ENCODE measurements around the gene NHERF1. TPM values are rescaled to one million over a fixed set of nuclear protein-coding genes. Genes with fewer than 3 reads are reported as not detected.

The NHERF1 gene
- total and polyA plus RNA-seq, 2 donors (not counting 1 experiment from before 2014, with no cell fraction given) = 56.2 to 81.8 TPM

DNA sequence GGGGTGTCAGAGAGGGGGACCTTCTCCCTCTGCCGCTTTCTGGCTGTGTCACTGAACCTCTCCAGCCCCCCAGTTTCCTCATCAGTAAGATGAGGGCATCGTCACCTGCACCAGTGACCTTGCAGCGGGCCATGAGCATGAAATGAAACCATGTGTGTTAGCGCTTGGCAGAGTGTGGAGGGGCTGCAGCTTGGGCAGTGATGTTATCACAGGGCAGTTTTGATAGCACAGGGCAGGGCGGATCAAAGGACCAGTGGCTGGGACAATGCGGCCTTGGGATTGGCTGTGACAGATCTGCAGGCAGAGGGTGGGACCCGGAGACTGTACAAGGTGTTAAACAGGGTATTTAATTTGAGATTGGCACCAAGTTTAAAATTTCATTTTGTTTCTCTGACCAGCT, 66.6 kb downstream of the NHERF1 start:
- no peak overlapping the region for H3K4me3 Mint-ChIP-seq

More for the DNA sequence above, 66.6 kb downstream of the NHERF1 start:
- Histone ChIP-seq H3K9ac (ENCODE audit: low read length) (no peak overlapping the region), H3K36me3 (replicated peaks in 1 of 2; ENCODE audit: control extremely low read depth in 1 of 2, control insufficient read depth in 1 of 2, extremely low read depth in 1 of 2, insufficient read depth in 2 of 2, low read length in 1 of 2) (peaks cover 0 to 4% of the 10 kb centered on the region in 2 experiments), H3K4me3 (ENCODE audit: control extremely low read depth in 1 of 5, extremely low read depth in 1 of 5, insufficient read depth in 1 of 5, low read depth in 2 of 5, low read length in 4 of 5) (no peak overlapping the region), H3K9me3 (ENCODE audit: control extremely low read depth in 1 of 3, control insufficient read depth in 2 of 3, insufficient read depth in 1 of 3, low read length in 2 of 3) (no peaks in the 10 kb centered on the region), H3K27ac (ENCODE audit: low read length in 2 of 2) (no peak overlapping the region), H4K20me1 (ENCODE audit: control insufficient read depth, insufficient read depth, low read length, poor library complexity, severe bottlenecking) (no peaks in the 10 kb centered on the region), H3K4me1 (ENCODE audit: control insufficient read depth in 2 of 2, insufficient read depth in 2 of 2, low read length in 2 of 2) (no peaks in the 10 kb centered on the region), H3K4me2 (replicated peaks; ENCODE audit: low read depth, low read length, poor library complexity, severe bottlenecking) (no peak overlapping the region), H2AFZ (ENCODE audit: insufficient read depth, low read depth, low read length, poor library complexity, severe bottlenecking) (no peak overlapping the region), H3K79me2 (ENCODE audit: control insufficient read depth, insufficient read depth, low read length) (no peaks in the 10 kb centered on the region), H3K27me3 (replicated peaks in 1 of 4; ENCODE audit: control extremely low read depth in 1 of 4, control insufficient read depth in 3 of 4, insufficient read depth in 4 of 4, low read length in 3 of 4) (no peaks in the 10 kb centered on the region)
- intact Hi-C loops (cut with micrococcal nuclease) = no loop called here
- TF ChIP-seq CTCF (IDR thresholded peaks at IDR 0.05) = no peak
- no peak for TF ChIP-seq EZH2 (IDR thresholded peaks at IDR 0.05; ENCODE audit: borderline replicate concordance, insufficient read depth, low read depth, low read length, poor library complexity, severe bottlenecking)
- POLR2A ChIA-PET = no interaction called here
- DNase-seq = no peak
- H3K27ac Mint-ChIP-seq = no peak overlapping the region
- no peak for ATAC-seq (ENCODE audit: low read depth)
- H3K4me1 Mint-ChIP-seq = peaks cover 1% of the 10 kb centered on the region
- H3K27me3 Mint-ChIP-seq = no peaks in the 10 kb centered on the region
- H3K9me3 Mint-ChIP-seq (ENCODE audit: insufficient read depth) = no peaks in the 10 kb centered on the region
- 97% methylated on average over 6 of the region's 7 CpGs for WGBS (ENCODE audit: insufficient coverage)
- CTCF ChIA-PET = interaction anchor here (1.7 kb wide), 1 partner anchor 51 kb away, joined by 5 read pairs; no protein-coding TSS in a partner anchor
